ENCODE measurements around the gene UBC.

The UBC gene

DNA sequence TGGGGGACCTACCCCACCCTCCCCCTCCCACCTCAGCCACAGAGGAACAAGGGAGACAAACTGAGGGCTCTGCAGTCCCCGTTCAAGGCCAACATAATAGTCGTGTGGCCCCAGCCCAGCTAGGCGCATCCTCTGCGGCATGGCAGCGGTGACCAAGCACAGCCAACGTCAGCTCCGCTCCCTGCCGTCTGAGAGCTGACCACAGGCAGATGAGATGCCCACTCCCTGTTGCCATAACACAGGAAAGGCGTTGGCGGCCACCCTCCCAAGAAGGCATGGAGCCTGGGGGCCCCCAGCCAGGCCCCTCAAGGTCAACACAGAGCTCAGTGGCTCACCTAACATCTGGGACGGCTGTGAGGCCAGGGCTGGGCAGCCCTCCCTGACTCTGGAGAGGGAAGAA is 32.6 kb upstream of the UBC start (continued):
- no peak for TF ChIP-seq HOXA7 (CRISPR knock-in tag; IDR thresholded peaks at IDR 0.05; ENCODE audit: borderline replicate concordance)

DNA sequence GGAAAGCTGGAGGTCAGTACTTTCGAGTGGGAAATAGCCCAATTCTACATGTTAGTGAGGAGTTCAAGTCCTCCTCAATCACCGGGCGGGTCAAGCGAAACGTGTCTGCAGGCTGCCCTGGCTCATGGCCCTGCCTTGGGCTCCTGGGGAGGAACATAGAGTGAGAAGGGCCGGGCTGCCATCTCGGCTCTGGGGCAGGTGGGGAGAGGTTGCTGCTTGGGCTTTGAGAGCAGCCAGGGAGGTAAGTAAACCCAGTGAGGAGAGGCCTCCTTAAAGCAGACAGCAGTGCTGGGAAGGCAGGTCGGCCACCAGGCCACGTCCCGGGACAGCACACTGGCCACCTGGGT is 32.0 kb upstream of the UBC start:
- no peaks in the 10 kb centered on the region for H3K9me3 ChIP-seq (ENCODE audit: control insufficient read depth, insufficient read depth, low read depth, low read length)
- CTCF ChIA-PET, result interaction anchor here (0.6 to 1.2 kb wide), 2 partner anchors 12 to 31 kb away, joined by 4 read pairs; partner anchors contain the start of gene UBC
- no peaks in the 10 kb centered on the region for H3K4me1 ChIP-seq (ENCODE audit: control insufficient read depth, insufficient read depth, low read length)
- TF ChIP-seq ZNF157 (tag by site-specific recombination; IDR thresholded peaks at IDR 0.05), result no peak
- TF ChIP-seq ZNF138 (tag by site-specific recombination; IDR thresholded peaks at IDR 0.05; ENCODE audit: borderline replicate concordance), result no peak
- TF ChIP-seq ZNF140 (tag by site-specific recombination; IDR thresholded peaks at IDR 0.05), result no peak
- TF ChIP-seq ZBTB1 (tag by site-specific recombination; IDR thresholded peaks at IDR 0.05), result no peak
- no peak for TF ChIP-seq ZNF175 (tag by site-specific recombination; IDR thresholded peaks at IDR 0.05)
- TF ChIP-seq ZNF404 (tag by site-specific recombination; IDR thresholded peaks at IDR 0.05), result no peak
- no peak for TF ChIP-seq OVOL3 (tag by site-specific recombination; IDR thresholded peaks at IDR 0.05)
- no peak for TF ChIP-seq KLF8 (tag by site-specific recombination; IDR thresholded peaks at IDR 0.05)
- TF ChIP-seq ZNF223 (tag by site-specific recombination; IDR thresholded peaks at IDR 0.05), result no peak
- no peak for TF ChIP-seq ZNF133 (tag by site-specific recombination; IDR thresholded peaks at IDR 0.05)
- no peak for TF ChIP-seq ZNF776 (tag by site-specific recombination; IDR thresholded peaks at IDR 0.05; ENCODE audit: borderline replicate concordance)
- no peak for TF ChIP-seq ZNF174 (tag by site-specific recombination; IDR thresholded peaks at IDR 0.05)
- no peak for TF ChIP-seq ZNF202 (tag by site-specific recombination; IDR thresholded peaks at IDR 0.05; ENCODE audit: borderline replicate concordance)
- no peak overlapping the region for H3K27ac ChIP-seq (ENCODE audit: extremely low read depth, low read depth, low read length)
- POLR2A ChIA-PET, result no interaction called here
- H3K36me3 ChIP-seq (ENCODE audit: control insufficient read depth in 2 of 2, insufficient read depth in 1 of 2, low read length in 2 of 2), result peaks cover 0 to 45% of the 10 kb centered on the region in 2 experiments; a peak in 2 of 3 replicates
- H3K4me3 ChIP-seq (ENCODE audit: low read depth, low read length), result no peak overlapping the region

DNA sequence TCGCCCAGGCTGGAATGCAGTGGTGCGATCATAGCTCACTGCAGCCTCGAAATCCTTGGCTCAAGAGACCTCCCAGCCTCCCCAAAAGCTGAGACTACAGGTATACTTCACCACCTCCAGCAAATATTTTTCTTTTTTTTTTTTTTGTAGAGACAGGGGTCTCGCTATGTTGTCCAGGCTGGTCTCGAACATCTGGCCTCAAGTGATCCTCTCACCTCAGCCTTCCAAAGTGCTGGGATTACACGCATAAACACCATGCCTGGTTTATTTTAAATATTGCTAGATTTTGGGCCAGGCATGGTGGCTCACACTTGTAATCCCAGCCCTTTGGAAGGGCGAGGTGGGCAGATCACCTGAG is 26.7 kb upstream of the UBC start:
- peak overlapping the region; percentile 6 for H3K4me3 ChIP-seq (ENCODE audit: low read depth, low read length)
- peak overlapping the region; percentile 72 for H3K27ac ChIP-seq (ENCODE audit: extremely low read depth, low read depth, low read length)
- peaks cover 0 to 3% of the 10 kb centered on the region in 2 experiments; a peak in 2 of 3 replicates for H3K36me3 ChIP-seq (ENCODE audit: control insufficient read depth in 2 of 2, insufficient read depth in 1 of 2, low read length in 2 of 2)
- no peaks in the 10 kb centered on the region for H3K9me3 ChIP-seq (ENCODE audit: control insufficient read depth, insufficient read depth, low read depth, low read length)
- TF ChIP-seq ZNF121 (tag by site-specific recombination; IDR thresholded peaks at IDR 0.05), result peak; percentile 69
- TF ChIP-seq, protein P1, sequence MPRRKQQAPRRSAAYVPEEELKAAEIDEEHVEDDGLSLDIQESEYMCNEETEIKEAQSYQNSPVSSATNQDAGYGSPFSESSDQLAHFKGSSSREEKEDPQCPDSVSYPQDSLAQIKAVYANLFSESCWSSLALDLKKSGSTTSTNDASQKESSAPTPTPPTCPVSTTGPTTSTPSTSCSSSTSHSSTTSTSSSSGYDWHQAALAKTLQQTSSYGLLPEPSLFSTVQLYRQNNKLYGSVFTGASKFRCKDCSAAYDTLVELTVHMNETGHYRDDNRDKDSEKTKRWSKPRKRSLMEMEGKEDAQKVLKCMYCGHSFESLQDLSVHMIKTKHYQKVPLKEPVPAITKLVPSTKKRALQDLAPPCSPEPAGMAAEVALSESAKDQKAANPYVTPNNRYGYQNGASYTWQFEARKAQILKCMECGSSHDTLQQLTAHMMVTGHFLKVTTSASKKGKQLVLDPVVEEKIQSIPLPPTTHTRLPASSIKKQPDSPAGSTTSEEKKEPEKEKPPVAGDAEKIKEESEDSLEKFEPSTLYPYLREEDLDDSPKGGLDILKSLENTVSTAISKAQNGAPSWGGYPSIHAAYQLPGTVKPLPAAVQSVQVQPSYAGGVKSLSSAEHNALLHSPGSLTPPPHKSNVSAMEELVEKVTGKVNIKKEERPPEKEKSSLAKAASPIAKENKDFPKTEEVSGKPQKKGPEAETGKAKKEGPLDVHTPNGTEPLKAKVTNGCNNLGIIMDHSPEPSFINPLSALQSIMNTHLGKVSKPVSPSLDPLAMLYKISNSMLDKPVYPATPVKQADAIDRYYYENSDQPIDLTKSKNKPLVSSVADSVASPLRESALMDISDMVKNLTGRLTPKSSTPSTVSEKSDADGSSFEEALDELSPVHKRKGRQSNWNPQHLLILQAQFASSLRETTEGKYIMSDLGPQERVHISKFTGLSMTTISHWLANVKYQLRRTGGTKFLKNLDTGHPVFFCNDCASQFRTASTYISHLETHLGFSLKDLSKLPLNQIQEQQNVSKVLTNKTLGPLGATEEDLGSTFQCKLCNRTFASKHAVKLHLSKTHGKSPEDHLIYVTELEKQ (tag by site-specific recombination; IDR thresholded peaks at IDR 0.05; ENCODE audit: borderline replicate concordance), result no peak
- ChIA-PET POLR2A (interaction anchor here (0.7 to 6.1 kb wide), 6 partner anchors 13 to 1228 kb away, joined by 3 to 109 read pairs (median 17); partner anchors contain the start of genes ATP6V0A2 and UBC), CTCF (interaction anchor here (0.6 to 5.9 kb wide), 24 partner anchors 8 to 1036 kb away, joined by 3 to 48 read pairs (median 6); partner anchors contain the start of genes AACS, BRI3BP and UBC)
- peaks cover 4% of the 10 kb centered on the region for H3K4me1 ChIP-seq (ENCODE audit: control insufficient read depth, insufficient read depth, low read length)

DNA sequence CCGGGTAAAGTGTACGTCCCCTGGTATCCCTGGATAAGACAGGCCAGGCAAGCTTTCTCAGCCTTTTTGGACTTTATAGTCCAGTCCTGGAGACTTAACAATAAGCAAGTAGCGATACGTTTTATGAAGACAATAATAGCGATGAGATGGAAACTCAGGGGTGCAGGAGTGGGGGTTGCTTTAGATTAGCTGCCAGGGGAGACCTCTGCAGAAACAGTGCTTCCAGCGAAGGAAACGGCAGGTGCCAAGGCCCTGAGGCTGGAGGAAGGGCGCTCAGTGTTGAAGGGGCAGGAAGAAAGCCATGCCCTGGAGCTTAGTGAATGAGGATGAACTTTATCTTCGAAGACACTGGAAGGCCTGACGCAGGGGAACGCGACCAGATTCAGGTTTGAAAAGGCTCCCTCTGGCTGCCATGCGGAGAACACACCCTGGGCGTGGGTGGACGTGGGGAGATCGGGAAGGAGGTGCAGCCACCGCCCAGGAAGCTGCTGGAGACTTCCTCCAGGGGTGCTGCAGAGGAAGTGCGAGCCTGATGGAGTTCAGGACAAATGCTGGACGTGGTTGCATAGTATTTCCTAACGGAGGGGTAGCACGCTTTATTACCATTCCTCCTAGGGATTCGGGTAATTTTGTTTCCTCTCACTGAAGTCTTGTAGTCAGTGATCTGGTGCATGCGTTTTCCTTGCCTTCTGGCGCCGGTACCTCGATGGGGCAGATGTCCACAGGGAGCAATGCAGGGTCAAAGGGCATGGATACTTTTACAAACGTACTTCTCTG is 26.1 kb upstream of the UBC start:
- peak overlapping the region; percentile 72 for H3K27ac ChIP-seq (ENCODE audit: extremely low read depth, low read depth, low read length)
- peaks cover 0 to 3% of the 10 kb centered on the region in 2 experiments; a peak in 2 of 3 replicates for H3K36me3 ChIP-seq (ENCODE audit: control insufficient read depth in 2 of 2, insufficient read depth in 1 of 2, low read length in 2 of 2)
- no peaks in the 10 kb centered on the region for H3K9me3 ChIP-seq (ENCODE audit: control insufficient read depth, insufficient read depth, low read depth, low read length)
- POLR2A ChIA-PET, result interaction anchor here (0.8 to 6.1 kb wide), 16 partner anchors 10 to 1228 kb away, joined by 3 to 109 read pairs (median 6); partner anchors contain the start of genes AACS, ATP6V0A2, SCARB1 and UBC
- peak overlapping the region; percentile 34 for H3K4me3 ChIP-seq (ENCODE audit: low read depth, low read length)
- peaks cover 4% of the 10 kb centered on the region for H3K4me1 ChIP-seq (ENCODE audit: control insufficient read depth, insufficient read depth, low read length)
- CTCF ChIA-PET, result interaction anchor here (0.6 to 5.9 kb wide), 34 partner anchors 9 to 1035 kb away, joined by 3 to 48 read pairs (median 4); partner anchors contain the start of genes AACS, BRI3BP and UBC
- TF ChIP-seq BCL6B (tag by site-specific recombination; IDR thresholded peaks at IDR 0.05) (no peak), ZBTB20 (tag by site-specific recombination; IDR thresholded peaks at IDR 0.05) (peak; percentile 85; the same call in 1 of the 2 replicates), ZNF571 (tag by site-specific recombination; IDR thresholded peaks at IDR 0.05) (no peak)
- TF ChIP-seq, protein P2, sequence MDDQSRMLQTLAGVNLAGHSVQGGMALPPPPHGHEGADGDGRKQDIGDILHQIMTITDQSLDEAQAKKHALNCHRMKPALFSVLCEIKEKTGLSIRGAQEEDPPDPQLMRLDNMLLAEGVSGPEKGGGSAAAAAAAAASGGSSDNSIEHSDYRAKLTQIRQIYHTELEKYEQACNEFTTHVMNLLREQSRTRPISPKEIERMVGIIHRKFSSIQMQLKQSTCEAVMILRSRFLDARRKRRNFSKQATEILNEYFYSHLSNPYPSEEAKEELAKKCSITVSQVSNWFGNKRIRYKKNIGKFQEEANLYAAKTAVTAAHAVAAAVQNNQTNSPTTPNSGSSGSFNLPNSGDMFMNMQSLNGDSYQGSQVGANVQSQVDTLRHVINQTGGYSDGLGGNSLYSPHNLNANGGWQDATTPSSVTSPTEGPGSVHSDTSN (CRISPR knock-in tag; IDR thresholded peaks at IDR 0.05), result no peak

Measured in HEK293 (cell line).